MCF 10A (cell line): Measurements from ENCODE around the gene PRDM2. TPM values are rescaled to one million over a fixed set of nuclear protein-coding genes. Genes with fewer than 3 reads are reported as not detected.

Experiments used
- BruUV-seq: library from RNA; stranded (reverse); fragments of 400-500 nt; replicated peaks from 2 replicates; lab custom pipeline; 2021; lab: Mats Ljungman, UMichigan
- CTCF ChIA-PET: fragments of 300-600 bp; sonication (Branson Sonifier 250); formaldehyde crosslinking; extraction: SDS; loops from one replicate; lab custom pipeline; 2021; ENCODE audit warnings: antibody characterized with exemption, inconsistent platforms; lab: Yijun Ruan, JAX
- POLR2A ChIA-PET: fragments of 300-600, 350-650 bp; sonication (Branson Sonifier 250); formaldehyde crosslinking; extraction: SDS; loops from one replicate; lab custom pipeline; 2020; ENCODE audit warnings: antibody characterized with exemption, inconsistent platforms; lab: Yijun Ruan, JAX
- DNase-seq: peaks from one replicate; pipeline ENCODE4 v3.0.0-alpha.2; 2018; ENCODE audit not compliant: unreplicated experiment
- H3K27ac Mint-ChIP-seq: one replicate; pipeline ENCODE4 v1.8.0; 2022; ENCODE audit warnings: mild to moderate bottlenecking, low read depth, mixed read lengths; ENCODE audit not compliant: unreplicated experiment
- H3K27me3 Mint-ChIP-seq: one replicate; pipeline ENCODE4 v1.8.0; 2022; ENCODE audit warnings: mixed read lengths; ENCODE audit not compliant: insufficient read depth, unreplicated experiment
- H3K36me3 Mint-ChIP-seq: one replicate; pipeline ENCODE4 v1.8.0; 2022; ENCODE audit warnings: mild to moderate bottlenecking, moderate library complexity, mixed read lengths; ENCODE audit not compliant: insufficient read depth, unreplicated experiment
- H3K4me1 Mint-ChIP-seq: one replicate; pipeline ENCODE4 v1.8.0; 2022; ENCODE audit warnings: mixed read lengths; ENCODE audit not compliant: insufficient read depth, unreplicated experiment
- H3K4me3 Mint-ChIP-seq: one replicate; pipeline ENCODE4 v1.8.0; 2022; ENCODE audit warnings: mild to moderate bottlenecking, moderate library complexity, mixed read lengths; ENCODE audit not compliant: unreplicated experiment
- H3K9me3 Mint-ChIP-seq: one replicate; pipeline ENCODE4 v1.8.0; 2022; ENCODE audit warnings: mixed read lengths; ENCODE audit not compliant: unreplicated experiment
- CTCF ChIP-seq: fragments of 200-600 bp; IDR thresholded peaks from one replicate; pipeline ENCODE4 v1.8.0; 2022; ENCODE audit warnings: antibody characterized with exemption, mild to moderate bottlenecking; ENCODE audit not compliant: unreplicated experiment
- intact Hi-C: fragments of 100-400 bp; cut with micrococcal nuclease; formaldehyde crosslinking; loops from 2 replicates; pipeline ENCODE4 v1.14.1; 2022
- total RNA-seq: library from RNA; stranded (reverse); gene quantifications from 2 replicates; pipeline ENCODE4 v1.2.3, GENCODE V29; 2022

The PRDM2 gene
- total RNA-seq, 1 experiment from 2014 or later = 26.6 TPM

DNA sequence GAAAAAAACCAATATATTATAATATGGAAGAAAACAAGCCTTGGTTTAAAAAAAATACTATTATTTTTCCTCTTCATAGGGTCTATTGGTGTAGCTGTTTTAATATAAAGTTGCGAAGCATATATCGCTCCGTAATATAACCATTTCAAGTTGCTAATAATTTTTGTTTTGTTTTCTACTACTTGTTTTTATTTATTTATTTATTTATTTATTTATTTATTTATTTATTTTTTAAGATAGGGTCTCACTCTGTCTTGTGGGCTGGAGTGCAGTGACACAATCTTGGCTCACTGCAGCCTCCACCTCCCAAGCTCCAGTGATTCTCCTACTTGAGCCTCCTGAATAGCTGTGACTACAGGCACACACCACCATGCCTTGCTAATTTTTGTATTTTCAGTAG lies 46.4 kb downstream of the PRDM2 start:
- intact Hi-C loops = no loop called here
- no peak for DNase-seq
- no peaks in the 10 kb centered on the region for H3K36me3 Mint-ChIP-seq
- ChIA-PET POLR2A (interaction anchor here (0.6 to 2.0 kb wide), 4 partner anchors 11 to 341 kb away, joined by 3 to 9 read pairs (median 4); no protein-coding TSS in a partner anchor), CTCF (interaction anchor here (2.6 kb wide), 1 partner anchor 20 kb away, joined by 12 read pairs; no protein-coding TSS in a partner anchor)
- H3K27ac Mint-ChIP-seq = no peak overlapping the region
- no peak for TF ChIP-seq CTCF
- no peaks in the 10 kb centered on the region for H3K27me3 Mint-ChIP-seq
- H3K4me1 Mint-ChIP-seq = peaks cover 14% of the 10 kb centered on the region
- no peaks in the 10 kb centered on the region for H3K9me3 Mint-ChIP-seq
- H3K4me3 Mint-ChIP-seq = no peak overlapping the region
- BruUV-seq = no TSS peak

- TF ChIP-seq CTCF = no peak
- ChIA-PET POLR2A (interaction anchor here (0.6 to 1.6 kb wide), 25 partner anchors 10 to 1420 kb away, joined by 3 to 17 read pairs (median 3); no protein-coding TSS in a partner anchor), CTCF (interaction anchor here (0.6 to 0.7 kb wide), 4 partner anchors 25 to 200 kb away, joined by 3 read pairs; no protein-coding TSS in a partner anchor)
- H3K27ac Mint-ChIP-seq = peak overlapping the region; percentile 91
- H3K4me1 Mint-ChIP-seq = peaks cover 35% of the 10 kb centered on the region
- no peaks in the 10 kb centered on the region for H3K9me3 Mint-ChIP-seq
- BruUV-seq = TSS peak; percentile 88
- H3K4me3 Mint-ChIP-seq = peak overlapping the region; percentile 91
- peak; percentile 97 for DNase-seq
- intact Hi-C loops = no loop called here
- H3K27me3 Mint-ChIP-seq = no peaks in the 10 kb centered on the region
- no peaks in the 10 kb centered on the region for H3K36me3 Mint-ChIP-seq
These were observed 48.9 kb downstream of the PRDM2 start for GRCh38 chr1:13748610-13749505.

DNA sequence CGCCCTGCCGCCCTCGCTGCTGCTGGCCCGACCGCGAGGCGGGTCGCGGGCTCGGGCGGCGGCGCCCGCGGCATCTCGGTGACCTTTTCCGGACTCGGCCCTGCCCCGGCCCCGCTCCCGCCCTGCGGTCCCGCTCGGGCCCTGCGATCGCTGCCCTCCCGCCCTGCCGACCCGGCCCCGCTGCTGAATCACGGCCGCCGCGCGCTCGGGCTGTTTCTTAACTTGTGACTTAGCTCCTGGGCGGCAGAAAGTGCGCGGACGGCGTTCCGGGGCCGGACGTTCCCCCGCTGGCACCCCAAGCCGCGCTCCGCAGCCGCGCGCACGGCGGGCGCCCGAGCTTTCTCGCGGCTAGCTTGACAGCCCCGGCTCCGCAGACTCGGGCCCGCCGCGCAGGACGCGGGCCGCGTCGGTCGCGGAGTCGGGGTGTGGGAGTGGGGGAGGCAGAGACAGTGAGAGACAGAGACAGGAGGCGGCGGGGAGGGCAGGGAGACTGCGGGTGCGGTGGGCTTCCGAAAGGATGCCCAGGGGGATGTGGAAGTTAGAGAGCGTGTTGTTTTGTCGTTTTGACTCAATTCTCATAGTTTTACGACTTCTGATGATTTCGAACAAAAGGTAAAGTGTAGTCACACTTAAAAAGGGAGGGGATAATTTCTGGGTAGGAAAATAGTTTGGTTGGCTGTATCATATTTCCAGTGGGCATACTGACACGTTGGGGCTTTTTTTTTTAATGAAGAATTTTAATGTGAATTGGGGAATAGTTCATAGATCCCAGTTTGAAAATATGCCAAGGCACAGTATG lies 49.8 kb downstream of the PRDM2 start:
- TF ChIP-seq CTCF = no peak
- ChIA-PET CTCF (interaction anchor here (0.6 to 0.7 kb wide), 2 partner anchors 26 to 161 kb away, joined by 3 read pairs; no protein-coding TSS in a partner anchor), POLR2A (interaction anchor here (0.6 to 1.6 kb wide), 23 partner anchors 9 to 1419 kb away, joined by 3 to 17 read pairs (median 3); no protein-coding TSS in a partner anchor)
- intact Hi-C loops = loop anchor here (1.0 kb wide), 1 partner anchor 211 kb away; no protein-coding TSS in a partner anchor
- Mint-ChIP-seq H3K27ac (peak overlapping the region; percentile 91), H3K27me3 (no peaks in the 10 kb centered on the region), H3K36me3 (no peaks in the 10 kb centered on the region), H3K4me1 (peaks cover 44% of the 10 kb centered on the region), H3K9me3 (no peaks in the 10 kb centered on the region), H3K4me3 (peak overlapping the region; percentile 91)
- no TSS peak for BruUV-seq
- DNase-seq = peak; percentile 36
